Left renal pelvis (tissue), 4 donors: ENCODE data around the gene RNF149. TPM values are rescaled to one million over a fixed set of nuclear protein-coding genes. Genes with fewer than 3 reads are reported as not detected.
A peak's percentile ranks its signal among the peaks of the same experiment; 100 is the strongest.
"Not testable (repeated sequence)": the region's sequence is repeated elsewhere in the genome, so short reads cannot be mapped to it uniquely, and the experiment has no call there.

Experiments
- DNase-seq, 4 donors: peaks; one replicate each; pipeline ENCODE4 v3.0.0-alpha.2; 2013; ENCODE audit warnings: low read depth in 4 of 4, low spot score in 3 of 4
- polyA plus RNA-seq, 4 donors: library from polyadenylated mRNA; unstranded; fragments of 120-200 nt; gene quantifications; one replicate each; pipeline ENCODE4 v1.2.1, GENCODE V29; 2013; ENCODE audit not compliant: insufficient read length in 4 of 4

RNF149 gene
- polyA plus RNA-seq, 4 donors = 37.0 to 64.6 (median 43.7) TPM

DNA sequence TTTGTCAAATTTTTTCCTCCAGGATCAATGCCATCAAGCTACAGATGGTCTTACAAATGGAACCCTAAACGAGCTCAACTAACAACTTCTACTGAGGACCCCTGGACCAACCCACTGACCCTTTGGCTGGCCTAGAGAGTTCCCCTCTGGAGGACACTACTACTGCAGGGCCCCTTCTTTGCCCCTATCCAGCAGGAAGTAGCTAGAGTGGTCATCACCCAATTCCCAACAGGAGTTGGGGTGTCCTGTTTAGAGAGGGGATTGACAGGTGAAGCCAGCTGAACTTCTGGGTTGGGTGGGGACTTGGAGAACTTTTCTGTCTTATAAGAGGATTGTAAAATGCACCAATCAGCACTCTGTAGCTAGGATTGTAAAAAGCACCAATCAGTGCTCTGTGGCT lies 72.5 kb downstream of the RNF149 start:
- not testable (repeated sequence) for DNase-seq

DNA sequence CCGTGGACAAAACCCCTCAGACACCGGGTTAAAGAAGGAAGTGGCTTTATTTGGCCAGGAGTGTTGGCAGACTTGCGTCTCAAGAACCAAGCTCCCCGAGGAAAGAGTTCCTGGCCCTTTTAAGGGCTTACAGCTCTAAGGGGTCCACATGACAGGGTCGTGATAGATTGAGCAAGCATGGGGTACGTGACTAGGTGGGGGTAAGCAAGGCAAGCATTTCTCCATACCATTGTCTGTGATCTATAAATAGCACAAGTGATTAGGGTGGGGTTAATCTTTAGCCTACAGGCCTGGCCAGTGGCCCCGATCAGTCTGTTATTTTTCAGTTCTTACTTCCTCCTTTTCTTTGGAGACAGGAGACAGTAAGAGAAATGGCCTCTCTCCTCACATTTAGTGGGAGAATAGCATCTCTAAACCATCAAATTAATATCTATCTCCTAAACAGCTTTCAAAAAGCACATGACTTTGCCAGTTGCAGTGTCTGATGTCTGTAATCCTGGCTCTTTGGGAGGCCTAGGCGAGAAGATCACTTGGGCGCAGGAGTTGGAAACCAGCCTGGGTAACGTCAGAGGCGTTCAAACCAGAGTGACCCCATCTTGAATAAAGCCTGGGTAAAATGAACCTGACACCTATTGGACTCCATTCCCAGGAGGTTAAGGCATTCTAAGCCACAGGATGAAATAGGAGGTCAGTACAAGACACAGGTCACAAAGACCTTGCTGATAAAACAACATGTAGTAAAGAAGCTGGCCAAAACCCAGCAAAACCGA lies 74.1 kb downstream of the RNF149 start:
- DNase-seq = no peak

DNA sequence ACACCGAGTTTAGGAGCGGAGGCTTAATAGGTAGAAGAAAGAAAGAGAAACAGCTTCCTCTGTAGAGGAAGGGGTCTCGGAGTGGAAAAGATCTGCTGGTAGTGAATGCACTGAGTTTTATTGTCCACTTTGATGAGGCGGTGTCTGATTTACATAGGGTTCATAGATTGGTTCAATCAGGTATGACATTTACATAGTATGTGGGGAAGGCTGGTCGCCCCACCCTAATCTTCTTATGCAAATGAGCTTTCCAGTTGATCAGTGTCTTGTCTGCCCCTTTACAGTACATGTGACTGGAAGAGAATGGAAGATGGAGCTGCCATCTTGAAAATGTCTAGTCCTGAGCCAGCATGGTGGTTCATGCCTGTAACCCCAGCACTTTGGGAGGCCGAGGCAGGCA lies 75.7 kb downstream of the RNF149 start:
- DNase-seq = no peak

DNA sequence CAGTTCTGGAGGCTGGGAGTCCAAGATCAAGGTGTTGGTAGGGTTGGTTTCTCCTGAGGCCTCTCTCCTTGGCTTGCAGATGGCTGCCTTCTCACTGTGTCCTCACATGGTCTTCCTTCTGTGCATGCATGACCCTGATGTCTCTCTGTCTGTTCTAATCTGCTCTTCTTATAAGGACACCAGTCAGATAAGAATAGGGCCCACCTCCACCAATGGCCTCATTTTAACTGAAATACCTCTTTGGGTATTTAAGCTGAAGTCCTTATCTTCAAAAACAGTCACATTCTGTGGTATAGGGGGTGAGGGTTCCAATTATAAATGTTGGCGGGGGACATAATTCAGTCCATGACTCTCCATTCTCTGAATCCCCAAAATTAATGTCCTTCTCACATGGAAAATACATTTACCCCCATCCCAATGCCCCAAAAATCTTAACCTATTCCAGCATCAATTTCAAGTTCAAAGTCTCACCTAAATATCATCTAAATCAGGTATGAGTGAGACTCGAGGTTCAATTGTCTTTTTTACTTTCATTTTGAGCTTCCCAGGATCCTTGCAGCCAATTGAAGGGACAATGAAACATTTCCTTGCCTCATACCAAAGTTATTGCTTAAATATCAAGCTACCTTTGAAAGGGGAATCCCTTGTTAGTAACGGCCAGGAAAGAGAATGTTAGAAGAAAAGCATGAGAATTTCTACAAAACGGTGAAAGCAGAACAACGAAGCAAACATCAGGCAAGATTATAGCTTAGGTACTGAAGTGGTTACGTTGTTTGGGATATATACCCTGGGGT lies 76.4 kb downstream of the RNF149 start:
- no peak for DNase-seq

DNA sequence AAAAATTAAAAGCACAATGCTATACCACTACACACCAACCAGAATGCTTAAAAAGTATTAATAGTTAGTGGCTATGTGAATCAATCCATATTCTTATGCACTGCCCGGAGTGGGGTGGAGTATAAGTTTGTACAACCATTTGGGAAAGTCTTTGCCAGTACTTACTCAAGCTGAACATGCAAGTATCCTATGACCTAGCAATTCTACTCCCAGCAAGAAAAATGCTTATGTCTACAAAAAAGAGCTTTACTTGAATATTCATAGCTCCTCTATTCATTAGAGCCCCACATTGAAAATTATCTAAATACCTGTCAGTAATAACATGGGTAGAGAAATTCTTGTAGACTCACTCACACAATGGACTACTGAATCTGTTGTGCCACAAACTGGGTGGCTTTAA lies 77.3 kb downstream of the RNF149 start:
- no peak for DNase-seq

DNA sequence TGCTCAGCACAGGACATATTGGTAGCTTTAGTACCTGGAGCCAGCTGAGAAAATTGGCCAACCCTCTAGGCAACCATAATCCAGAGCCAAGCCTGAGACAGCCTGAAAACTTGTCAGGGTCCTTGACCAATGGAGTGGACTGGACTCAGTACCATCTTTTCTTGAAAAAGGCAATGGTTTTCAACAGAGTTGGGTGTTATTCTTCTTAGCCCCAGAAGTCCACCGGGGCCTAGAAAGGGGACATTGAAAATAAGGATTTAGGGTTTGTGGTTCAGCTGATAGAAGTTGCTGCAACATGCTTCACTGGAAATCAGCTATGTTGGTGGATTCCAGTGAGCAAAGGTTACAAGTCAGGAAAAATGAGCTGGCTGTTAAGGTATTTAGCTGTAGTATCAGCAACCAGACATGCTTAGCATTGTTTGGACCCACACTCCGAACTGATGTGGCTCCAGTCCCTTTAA lies 77.9 kb downstream of the RNF149 start:
- DNase-seq = peak in 2 of 4 donors; percentile 32 to 54

Other genes with a start within 250 kb of the RNF149 start
- 10 to 100 TPM; 21.2 to 44.2 (median 30.7) TPM for gene TBC1D8, start 157.3 kb downstream of the RNF149 start, polyA plus RNA-seq
- 10 to 100 TPM; 36.3 to 61.6 (median 57.6) TPM for gene CNOT11, start 55.8 kb downstream of the RNF149 start, polyA plus RNA-seq
- gene CREG2, start 78.8 kb upstream of the RNF149 start, polyA plus RNA-seq = under 1 TPM; 0.49 to 0.93 (median 0.67) TPM
- gene RFX8, start 166.4 kb upstream of the RNF149 start, polyA plus RNA-seq = 1 to 10 TPM in 2 of 4 donors, under 1 TPM in 2; 0.67 to 1.5 (median 0.98) TPM